GM21423 (cell line): Measurements from ENCODE around the gene C5orf24.
A peak's percentile ranks its signal among the peaks of the same experiment; 100 is the strongest.
"Not testable (repeated sequence)": the region's sequence is repeated elsewhere in the genome, so short reads cannot be mapped to it uniquely, and the experiment has no call there.

Source experiments
- ATAC-seq: cut with Tn5 transposase; IDR thresholded peaks from one replicate; pipeline ENCODE4 v1.9.1; 2021; ENCODE audit warnings: mild to moderate bottlenecking, moderate library complexity; ENCODE audit not compliant: unreplicated experiment

C5orf24 gene

DNA sequence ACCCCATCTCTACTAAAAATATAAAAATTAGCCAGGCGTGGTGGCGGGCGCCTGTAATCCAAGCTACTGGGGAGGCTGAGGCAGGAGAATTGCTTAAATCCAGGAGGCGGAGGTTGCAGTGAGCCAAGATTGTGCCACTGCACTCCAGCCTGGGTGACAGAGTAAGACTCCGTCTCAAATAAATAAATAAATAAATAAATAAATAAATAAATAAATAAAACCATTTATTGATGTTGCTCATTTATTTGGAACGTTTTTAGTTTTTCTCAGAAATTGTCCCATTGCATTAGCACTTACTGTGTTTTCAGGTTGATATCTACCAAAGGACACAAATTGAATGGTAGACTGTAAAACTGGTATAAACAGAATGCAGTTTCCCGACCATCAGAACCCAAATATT is 10.7 kb downstream of the C5orf24 start:
- ATAC-seq, result not testable (repeated sequence)

DNA sequence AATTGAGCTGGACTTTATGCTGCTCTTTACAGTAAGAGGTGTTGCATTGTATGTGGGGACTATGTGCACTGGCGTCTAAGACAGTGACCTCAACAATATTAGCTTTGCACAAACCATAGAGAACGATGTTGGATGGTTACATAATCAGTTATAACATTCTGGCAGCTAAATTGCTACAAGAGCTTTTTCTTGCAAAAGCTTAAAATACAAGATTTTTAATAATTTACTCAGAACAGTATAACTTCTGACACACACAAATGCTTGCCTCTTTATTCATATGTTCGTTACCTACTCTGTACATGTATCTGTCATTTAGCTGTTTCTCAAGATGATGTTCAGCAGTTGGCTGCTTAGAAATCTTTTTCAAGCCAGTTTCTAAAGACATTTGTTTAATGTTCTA is 11.6 kb downstream of the C5orf24 start:
- no peak for ATAC-seq

DNA sequence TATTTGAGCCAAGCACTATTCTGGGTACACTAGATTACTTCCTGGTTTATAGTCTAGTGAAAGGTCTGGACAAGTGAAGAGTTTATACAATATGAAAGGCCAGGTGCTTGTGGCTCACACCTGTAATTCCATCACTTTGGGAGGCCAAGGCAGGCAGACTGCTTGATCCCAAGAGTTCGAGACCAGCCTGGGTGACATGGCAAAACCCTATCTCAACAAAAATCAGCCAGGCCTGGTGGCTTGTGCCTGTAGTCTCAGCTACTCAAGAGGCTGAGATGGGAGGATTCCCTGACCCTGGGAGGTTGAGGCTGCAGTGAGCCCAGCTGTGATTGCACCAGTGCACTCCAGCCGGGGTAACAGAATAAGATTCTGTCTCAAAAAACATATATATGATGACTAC is 18.9 kb downstream of the C5orf24 start:
- no peak for ATAC-seq

DNA sequence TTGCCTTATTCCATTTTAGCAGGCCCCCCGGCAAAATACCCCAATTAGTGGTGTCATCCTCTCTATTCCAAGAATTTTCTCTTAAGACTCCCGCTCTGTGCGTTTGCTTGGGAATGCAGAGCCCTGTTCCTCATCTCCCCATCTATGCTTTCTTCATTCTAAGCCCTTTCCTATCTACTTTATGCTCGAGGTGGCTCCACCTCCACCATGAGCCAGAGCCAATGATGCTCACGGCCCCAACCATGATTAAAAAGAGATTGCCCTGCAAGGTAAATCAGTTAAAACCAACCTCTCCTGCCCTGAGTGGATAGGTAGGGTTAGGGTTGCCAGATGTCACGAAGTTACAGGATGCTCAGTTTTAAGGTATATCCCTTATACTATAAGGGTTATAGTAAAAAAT is 27.7 kb downstream of the C5orf24 start:
- no peak for ATAC-seq

DNA sequence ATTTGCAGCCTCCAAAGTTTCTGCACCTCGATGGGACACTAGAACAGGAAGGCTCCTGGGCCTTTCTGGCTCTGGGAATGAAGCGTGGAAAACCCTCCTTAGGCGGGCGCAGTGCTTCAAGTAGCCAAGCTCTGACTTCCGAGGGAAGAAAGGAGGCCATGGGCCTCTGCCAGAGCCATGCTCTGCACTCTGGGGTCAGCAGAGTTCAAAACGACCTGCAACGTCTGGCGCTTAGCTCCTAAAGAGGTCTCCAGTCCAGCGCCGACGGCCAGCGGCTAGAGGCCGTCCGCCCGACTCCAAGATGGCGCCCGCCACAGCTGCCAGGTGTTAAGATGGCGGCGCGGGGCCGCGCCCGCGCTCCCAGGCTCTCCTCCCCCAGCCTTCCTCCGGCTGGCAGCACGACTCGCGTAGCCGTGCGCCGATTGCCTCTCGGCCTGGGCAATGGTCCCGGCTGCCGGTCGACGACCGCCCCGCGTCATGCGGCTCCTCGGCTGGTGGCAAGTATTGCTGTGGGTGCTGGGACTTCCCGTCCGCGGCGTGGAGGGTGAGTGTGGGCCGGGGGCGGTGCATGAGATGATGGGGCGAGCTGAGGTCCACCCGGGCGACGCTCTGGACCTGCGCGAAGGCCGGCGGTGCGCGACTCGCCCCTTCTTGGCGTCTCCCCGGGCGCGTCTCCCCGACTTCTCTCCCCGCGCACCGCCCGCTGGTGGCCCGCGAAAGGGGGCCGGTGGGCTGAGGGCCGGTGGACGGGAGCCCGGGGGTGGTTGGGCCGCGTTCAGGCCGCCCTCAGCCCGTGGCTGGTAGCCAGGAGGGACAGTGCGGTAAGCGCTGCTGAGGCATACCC is 28.4 kb downstream of the C5orf24 start, which contains the start of gene TXNDC15:
TSS of gene TXNDC15 (plus strand) at position 385 of the 844 bp plus-strand sequence. CDS start at position 442, 57 bp downstream.
- ATAC-seq, result peak; percentile 84

DNA sequence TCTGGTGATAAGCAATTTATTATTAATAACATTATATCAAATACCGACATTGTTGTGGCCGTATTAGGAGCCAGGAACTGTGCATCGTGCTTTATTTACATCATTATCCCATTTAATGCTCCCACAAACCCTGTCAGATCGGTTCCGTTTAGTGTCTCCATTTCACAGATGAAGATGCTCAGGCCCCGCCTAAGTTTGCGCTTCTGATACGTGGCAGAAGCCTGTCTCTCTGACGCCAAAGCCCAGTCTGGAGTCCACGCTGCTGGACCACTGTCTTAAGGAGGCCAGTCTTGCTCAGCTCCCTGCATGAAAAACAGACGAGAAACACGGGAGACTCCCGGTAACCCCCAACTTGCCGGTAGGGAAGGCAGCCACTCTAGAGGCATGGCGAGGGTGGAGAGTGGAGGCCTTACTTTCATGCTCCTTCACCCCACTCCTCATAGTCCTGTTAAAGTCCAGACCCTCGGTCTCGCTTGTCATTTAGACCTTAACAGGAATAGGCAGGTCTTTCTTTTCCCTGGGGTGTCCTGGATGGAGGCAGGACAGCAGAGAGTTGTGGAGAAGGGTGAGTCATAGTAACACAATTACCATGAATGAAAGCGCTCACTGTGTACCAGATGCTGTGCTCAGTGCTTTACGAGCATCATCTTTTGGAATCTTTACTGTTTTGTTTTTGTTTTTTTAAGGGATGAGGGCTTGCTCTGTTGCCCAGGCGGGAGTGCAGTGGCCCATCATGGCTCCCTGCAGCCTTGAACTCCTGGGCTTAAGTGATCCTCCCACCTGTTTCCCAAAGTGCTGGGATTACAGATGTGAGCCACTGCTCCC is 29.3 kb downstream of the C5orf24 start:
- no peak for ATAC-seq

DNA sequence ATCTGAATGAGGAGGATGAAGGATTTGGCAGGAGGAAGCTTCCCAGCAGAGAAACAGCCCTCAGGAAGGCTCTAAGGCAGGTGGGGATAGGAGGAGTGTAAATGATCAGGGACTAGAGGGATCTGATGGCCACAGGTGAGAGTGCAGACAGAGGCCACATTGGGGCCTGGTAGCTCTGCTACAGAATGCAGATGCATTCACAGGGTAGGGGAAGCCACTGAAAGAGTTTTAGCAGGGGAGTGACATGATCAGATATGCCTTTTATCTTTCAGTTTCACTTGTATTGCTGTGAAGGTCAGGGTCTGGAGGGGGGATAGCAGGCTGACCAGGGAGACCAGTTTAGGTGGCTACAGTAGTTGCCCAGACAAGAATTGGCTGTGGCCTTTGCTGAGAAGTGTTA is 31.4 kb downstream of the C5orf24 start:
- ATAC-seq, result peak; percentile 38

DNA sequence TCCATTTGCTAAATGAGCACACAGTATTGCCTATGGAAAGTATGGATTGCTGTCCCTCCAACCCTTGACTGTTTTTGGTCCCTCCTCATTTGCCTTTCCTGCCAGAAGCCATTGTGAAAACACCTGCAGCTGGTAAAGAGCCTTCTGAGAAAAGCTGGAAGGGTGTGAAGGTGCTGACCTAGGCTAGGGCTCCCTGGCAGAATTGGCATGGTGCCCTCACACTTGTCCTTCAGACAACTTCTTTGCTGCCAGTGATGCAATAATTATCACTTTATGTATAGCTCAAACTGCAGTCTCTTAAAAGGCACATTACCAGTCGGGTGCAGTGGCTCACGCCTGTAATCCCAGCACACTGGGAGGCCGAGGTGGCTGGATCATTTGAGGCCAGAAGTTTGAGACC is 32.6 kb downstream of the C5orf24 start:
- ATAC-seq, result no peak

DNA sequence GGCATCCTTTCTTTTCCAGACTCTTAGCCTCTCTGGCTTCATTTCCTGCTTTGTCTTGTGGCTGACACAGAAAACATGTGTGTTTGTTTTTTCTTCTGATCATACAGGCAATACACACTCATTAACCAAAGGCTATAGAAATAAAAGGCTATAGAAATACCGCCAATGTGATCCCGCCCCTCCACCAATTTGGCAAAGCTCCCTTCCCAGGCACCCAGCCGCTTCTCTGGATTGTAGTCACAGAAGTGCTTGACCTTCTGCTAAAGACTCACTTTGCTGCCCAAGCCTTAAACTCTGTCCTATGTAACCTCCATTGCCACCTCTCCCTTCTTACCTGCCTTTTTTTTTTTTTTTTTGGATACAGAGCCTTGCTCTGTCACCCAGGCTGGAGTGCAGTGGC is 33.7 kb downstream of the C5orf24 start:
- ATAC-seq, result no peak

DNA sequence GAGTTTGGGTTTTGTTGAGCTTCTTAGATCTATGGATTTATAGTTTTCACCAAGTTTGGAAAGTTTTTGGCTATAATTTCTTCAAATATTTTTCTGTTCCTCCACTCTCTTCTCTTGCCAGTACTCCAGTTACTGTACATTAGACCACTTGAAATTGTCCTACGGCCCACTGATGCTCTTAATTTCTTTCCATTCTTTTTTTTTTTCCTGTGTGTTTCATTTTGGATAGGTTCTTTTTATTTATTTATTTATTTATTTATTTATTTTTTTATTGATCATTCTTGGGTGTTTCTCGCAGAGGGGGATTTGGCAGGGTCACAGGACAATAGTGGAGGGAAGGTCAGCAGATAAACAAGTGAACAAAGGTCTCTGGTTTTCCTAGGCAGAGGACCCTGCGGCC is 35.2 kb downstream of the C5orf24 start:
- ATAC-seq, result not testable (repeated sequence)

DNA sequence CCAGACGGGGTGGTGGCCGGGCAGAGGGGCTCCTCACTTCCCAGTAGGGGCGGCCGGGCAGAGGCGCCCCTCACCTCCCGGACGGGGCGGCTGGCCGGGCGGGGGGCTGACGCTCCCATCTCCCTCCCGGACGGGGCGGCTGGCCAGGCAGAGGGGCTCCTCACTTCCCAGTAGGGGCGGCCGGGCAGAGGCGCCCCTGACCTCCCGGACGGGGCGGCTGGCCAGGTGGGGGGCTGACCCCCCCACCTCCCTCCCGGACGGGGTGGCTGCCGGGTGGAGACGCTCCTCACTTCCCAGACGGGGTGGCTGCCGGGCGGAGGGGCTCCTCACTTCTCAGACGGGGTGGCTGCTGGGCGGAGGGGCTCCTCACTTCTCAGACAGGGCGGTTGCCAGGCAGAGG is 35.9 kb downstream of the C5orf24 start:
- ATAC-seq, result not testable (repeated sequence)

DNA sequence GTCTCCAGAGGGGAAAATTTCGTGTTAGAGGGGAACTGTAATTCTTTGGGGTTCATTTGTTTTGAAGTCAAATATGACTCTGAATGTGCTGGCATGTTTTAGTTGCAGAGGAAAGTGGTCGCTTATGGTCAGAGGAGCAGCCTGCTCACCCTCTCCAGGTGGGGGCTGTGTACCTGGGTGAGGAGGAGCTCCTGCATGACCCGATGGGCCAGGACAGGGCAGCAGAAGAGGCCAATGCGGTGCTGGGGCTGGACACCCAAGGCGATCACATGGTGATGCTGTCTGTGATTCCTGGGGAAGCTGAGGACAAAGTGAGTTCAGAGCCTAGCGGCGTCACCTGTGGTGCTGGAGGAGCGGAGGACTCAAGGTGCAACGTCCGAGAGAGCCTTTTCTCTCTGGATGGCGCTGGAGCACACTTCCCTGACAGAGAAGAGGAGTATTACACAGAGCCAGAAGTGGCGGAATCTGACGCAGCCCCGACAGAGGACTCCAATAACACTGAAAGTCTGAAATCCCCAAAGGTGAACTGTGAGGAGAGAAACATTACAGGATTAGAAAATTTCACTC is 41.9 kb downstream of the C5orf24 start:
- no peak for ATAC-seq

DNA sequence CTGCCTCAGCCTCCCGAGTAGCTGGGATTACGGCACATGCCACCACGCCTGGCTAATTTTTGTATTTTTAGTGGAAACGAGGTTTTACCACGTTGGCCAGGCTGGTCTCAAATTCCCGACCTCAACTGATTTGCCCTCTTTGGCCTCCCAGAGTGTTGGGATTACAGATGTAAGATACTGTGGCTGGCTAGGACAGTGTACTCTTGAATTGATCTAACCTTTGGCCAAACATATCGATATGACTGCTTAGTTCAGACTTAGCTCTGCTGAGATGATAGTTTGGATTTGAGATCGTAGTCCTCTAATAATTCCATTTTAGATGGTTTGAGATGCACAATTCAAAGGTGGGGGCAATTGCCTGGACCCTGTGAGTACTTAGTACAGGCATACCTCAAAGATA is 43.6 kb downstream of the C5orf24 start:
- no peak for ATAC-seq

DNA sequence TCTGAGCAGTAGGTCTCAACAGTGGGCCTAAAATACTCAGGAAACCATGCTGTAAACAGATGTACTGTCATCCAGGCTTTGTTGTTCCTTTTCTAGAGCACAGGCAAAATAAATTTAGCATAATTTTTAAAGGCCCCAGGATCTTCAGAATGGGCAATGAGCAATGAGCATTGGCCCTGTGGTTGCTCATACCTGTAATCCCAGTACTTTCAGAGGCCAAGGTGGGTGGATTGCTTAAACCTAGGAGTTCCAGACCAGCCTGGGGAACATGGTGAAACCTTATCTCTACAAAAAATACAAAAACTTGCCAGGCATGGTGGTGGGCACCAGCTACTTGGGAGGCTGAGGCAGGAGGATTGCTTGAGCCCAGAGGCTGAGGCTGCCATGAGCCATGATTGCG is 45.7 kb downstream of the C5orf24 start:
- no peak for ATAC-seq

DNA sequence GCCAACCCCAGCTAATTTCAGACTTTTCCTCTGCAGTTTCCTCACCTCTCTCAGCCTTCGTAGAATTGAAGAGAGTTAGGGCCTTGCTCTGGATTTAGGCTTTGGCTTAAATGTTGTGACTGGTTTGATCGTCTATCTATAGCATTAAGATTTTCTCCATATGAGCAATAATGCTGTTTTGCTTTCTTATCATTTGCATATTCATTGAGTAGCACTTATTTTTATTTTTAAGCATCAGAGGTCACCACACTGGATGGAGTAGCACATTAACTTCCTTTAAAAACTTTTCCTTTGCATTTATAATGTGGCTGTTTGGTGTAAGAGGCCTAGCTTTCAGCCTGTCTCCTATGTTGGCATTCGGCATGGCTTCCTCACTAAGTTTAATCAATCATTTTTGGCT is 46.5 kb downstream of the C5orf24 start:
- no peak for ATAC-seq

DNA sequence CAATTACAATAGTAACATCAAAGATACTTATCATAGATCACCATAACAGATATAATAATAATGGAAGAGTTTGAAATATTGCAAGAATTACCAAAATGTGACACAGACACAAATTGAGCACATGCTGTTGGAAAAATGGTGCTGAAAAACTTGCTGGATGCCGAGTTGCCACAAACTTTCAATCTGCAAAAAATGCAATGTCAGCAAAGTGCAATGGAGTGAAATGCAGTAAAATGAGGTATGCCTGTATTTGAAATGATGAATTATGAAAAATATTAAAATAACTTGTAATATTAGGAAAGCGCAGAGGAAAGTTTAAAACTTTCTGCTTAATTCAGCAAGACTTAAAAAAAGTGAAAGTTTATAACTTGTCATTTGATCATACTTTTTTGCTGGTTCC is 47.2 kb downstream of the C5orf24 start:
- no peak for ATAC-seq

DNA sequence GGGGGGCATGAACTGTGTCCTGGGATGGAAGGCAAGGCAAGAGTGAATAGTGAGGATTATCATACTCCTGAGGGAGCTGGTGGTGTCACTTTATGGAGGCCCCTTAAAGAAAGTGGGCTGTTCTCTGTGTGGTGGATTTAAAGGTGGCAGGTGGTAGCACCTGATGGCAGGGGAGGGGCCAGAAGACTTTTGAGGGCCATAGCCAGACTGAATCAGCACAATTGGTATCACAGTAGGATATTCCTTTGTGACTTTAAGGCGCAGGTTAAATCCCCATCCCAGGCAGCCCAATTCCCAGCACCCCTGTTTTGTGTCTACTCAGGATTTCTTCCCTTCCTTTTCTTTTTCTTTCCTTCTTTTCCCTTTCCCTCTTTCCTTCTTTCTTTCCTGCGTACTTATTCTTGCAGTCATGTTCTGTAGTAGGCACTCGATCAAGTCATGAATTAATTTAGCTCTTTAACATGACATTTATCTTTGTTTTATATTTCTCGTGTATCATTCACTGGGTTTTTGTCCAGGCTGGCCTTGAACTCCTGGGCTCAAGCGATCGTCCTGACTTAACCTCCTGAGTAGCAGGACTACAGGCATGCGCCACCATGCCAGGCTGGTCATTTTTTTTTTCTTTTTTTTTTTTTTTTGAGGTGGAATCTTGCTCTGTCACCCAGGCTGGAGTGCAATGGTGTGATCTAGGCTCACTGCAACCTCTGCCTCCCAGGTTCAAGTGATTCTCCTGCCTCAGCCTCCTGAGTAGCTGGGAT is 48.2 kb downstream of the C5orf24 start:
- no peak for ATAC-seq

DNA sequence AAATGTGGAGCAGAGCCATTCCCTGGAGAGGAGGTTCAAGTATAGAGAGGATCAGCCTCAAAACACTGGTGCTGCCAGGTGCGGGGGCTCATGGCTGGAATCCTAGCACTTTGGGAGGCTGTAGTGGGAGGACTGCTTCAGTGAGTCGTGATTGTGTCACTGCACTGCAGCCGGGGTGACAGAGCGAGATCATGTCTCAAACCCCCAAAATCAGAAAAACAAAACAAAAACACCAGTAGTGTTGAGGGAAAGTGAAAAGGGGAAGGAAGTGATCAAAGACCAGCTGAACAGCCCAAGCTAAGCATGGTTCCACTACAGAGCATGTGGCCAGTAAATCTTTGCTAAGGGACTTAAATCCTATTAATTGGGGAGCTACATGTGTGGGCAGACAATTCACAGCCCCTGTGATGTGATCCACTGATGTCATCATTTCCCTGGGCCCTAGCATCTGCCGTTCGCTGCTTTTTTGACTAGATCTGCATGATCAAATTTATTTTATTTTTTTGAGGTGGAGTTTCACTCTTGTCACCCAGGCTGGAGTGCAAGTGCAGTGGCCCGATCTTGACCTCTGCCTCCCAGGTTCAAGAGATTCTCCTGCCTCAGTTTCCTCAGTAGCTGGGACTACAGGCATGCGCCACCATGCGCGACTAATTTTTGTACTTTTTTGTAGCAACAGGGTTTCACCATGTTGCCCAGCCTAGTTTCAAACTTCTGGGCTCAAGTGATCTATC is 56.5 kb downstream of the C5orf24 start:
- no peak for ATAC-seq

DNA sequence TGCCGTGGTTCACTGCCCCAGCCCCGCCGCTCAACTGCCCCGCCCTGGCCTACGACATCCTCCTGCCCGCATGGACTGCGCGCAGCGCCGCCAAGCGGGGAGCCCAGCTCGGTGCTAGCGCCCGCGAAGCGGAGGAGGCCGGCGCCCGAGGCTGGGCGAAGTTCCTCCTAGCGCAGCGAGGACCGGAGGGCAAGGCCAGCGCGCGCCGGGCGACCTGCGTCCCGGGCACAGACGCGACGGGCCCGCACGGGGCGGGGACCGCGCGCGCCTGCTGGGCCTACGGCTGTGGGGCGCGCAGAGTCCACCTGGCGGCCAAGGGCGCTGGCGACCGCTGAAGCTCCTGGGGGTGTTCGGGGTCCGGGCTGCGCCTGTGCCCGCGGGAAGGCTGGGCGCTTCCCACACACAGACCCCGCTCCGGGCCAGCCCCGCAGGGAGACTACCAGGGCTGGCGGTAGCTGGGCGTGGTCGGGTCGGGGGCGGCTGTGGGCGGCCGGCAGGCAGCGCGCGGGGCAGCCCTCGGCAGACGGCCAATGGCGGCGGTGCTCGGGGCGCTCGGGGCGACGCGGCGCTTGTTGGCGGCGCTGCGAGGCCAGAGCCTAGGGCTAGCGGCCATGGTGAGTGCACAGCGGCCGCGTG is 59.0 kb downstream of the C5orf24 start, which contains the start of gene PCBD2:
TSS of gene PCBD2 (plus strand) at position 522 of the 636 bp plus-strand sequence. CDS start at position 531, 9 bp downstream.
- peak; percentile 79 for ATAC-seq
